Activated CD4-positive, alpha-beta T cell treated with anti-CD3 and anti-CD28 coated beads for 36 hours (primary cell): ENCODE measurements around the gene OR10A7. TPM values are rescaled to one million over a fixed set of nuclear protein-coding genes. Genes with fewer than 3 reads are reported as not detected.
"Not testable (repeated sequence)": the region's sequence is repeated elsewhere in the genome, so short reads cannot be mapped to it uniquely, and the experiment has no call there.

Experiments
- ATAC-seq: fragments of 200-7000 bp; cut with Tn5 transposase; one replicate; pipeline ENCODE4 v1.10.0; 2021; ENCODE audit warnings: mild to moderate bottlenecking, moderate library complexity
- CTCF ChIA-PET: fragments of 350-600 bp; sonication (Branson Sonifier 250); formaldehyde crosslinking; loops from one replicate; lab custom pipeline; 2021; ENCODE audit warnings: antibody characterized with exemption; lab: Charles Lee
- POLR2A ChIA-PET: fragments of 350-600 bp; sonication (Branson Sonifier 250); formaldehyde crosslinking; loops from one replicate; lab custom pipeline; 2021; ENCODE audit warnings: antibody characterized with exemption, inconsistent platforms; lab: Charles Lee
- DNase-seq: peaks from one replicate; pipeline ENCODE4 v3.0.0-alpha.2; 2020
- H3K27ac Mint-ChIP-seq: one replicate; pipeline ENCODE4 v1.8.0; 2021; ENCODE audit warnings: mixed read lengths
- H3K27me3 Mint-ChIP-seq: one replicate; pipeline ENCODE4 v1.8.0; 2021; ENCODE audit warnings: mixed read lengths
- H3K36me3 Mint-ChIP-seq: one replicate; pipeline ENCODE4 v1.8.0; 2021; ENCODE audit warnings: low read depth, mixed read lengths
- H3K4me1 Mint-ChIP-seq: one replicate; pipeline ENCODE4 v1.8.0; 2021; ENCODE audit warnings: mixed read lengths
- H3K4me3 Mint-ChIP-seq: one replicate; pipeline ENCODE4 v1.8.0; 2021; ENCODE audit warnings: mild to moderate bottlenecking, moderate library complexity, mixed read lengths
- H3K9me3 Mint-ChIP-seq: one replicate; pipeline ENCODE4 v1.8.0; 2021; ENCODE audit warnings: low read depth, mixed read lengths
- intact Hi-C, 2 experiments: fragments of 100-400 bp; cut with DNase I in 1 of 2; cut with micrococcal nuclease in 1 of 2; formaldehyde crosslinking; loops; one replicate each; pipeline versions ENCODE4 v1.14.2 to v1.15.1; 2022 to 2024; cut with DNase I, micrococcal nuclease
- total RNA-seq, 2 experiments: library from RNA; stranded (reverse); gene quantifications; one replicate each; pipeline ENCODE4 v1.2.3, GENCODE V29; 2021

The OR10A7 gene, protein sequence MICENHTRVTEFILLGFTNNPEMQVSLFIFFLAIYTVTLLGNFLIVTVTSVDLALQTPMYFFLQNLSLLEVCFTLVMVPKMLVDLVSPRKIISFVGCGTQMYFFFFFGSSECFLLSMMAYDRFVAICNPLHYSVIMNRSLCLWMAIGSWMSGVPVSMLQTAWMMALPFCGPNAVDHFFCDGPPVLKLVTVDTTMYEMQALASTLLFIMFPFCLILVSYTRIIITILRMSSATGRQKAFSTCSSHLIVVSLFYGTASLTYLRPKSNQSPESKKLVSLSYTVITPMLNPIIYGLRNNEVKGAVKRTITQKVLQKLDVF
- total RNA-seq, result not detected

DNA sequence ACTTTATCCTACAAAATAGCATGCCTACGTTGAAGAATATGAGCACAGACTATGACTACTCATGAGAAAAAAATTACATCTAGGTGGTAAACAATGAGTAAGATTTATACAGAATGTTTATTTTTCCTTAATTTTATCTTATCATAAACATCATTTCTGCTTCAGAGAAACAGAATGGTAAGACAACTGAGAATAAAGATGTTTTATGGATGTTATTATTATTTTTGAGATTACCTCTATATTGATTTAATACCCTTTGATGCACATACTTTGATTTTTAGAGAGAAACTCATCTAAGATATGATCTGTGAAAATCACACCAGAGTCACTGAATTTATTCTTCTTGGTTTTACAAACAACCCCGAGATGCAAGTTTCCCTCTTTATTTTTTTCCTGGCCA is at the start of gene OR10A7:
TSS of gene OR10A7 (plus strand) at position 301 of the 400 bp plus-strand sequence. CDS start at position 301, 0 bp downstream.
- intact Hi-C loops, result no loop called here
- Mint-ChIP-seq H3K27ac (no peak within 1 kb of the TSS), H3K4me3 (no peak within 1 kb of the TSS), H3K27me3 (peaks cover 12% of the 10 kb centered on the region), H3K9me3 (no peaks in the 10 kb centered on the region), H3K4me1 (no peaks in the 10 kb centered on the region), H3K36me3 (no peaks in the 10 kb centered on the region)
- DNase-seq (no peak), ATAC-seq (no peak)
- POLR2A ChIA-PET, result no interaction called here
- CTCF ChIA-PET, result no interaction called here

DNA sequence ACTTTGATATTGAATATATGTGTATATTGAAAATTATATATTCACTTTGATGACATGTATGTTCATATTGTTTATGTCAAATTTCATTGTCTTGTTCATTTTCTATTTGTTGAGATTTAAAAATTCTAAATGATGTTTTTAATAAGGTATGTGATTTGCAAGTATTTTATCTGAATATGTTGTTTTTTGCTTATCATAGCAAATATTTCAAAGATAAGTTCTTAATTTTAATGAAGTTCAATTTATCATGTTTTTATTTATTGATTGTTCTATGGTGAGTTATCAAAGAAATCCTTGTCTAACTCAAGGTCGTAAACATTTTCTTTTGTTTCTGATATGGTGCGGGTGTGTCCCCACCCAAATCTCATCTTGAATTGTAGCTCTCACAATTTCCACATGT is 49.4 kb upstream of the OR10A7 start:
- intact Hi-C loops, result no loop called here

DNA sequence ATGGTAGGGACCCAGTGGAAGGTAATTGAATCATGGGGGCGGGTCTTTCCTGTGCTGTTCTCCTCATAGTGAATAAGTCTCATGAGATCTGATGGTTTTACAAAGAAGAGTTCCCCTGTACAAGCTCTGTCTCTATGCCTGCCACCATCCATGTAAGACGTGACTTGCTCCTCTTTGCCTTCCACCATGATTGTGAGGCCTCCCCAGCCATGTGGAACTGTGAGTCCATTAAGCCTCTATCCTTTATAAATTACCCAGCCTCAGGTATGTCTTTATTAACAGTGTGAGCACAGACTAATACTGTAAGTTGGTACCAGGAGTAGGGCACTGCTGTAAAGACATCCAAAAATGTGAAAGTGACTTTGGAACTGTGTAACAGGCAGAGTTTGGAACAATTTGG is 49.0 kb upstream of the OR10A7 start:
- ATAC-seq, intact Hi-C loops, H3K4me1 Mint-ChIP-seq, H3K27ac Mint-ChIP-seq, DNase-seq, POLR2A ChIA-PET, CTCF ChIA-PET, H3K4me3 Mint-ChIP-seq, H3K9me3 Mint-ChIP-seq, H3K36me3 Mint-ChIP-seq: not testable (repeated sequence)
- H3K27me3 Mint-ChIP-seq, result peaks cover 14% of the 10 kb centered on the region

More for the DNA sequence above, 49.4 kb upstream of the OR10A7 start:
- H3K27ac Mint-ChIP-seq, result no peak overlapping the region
- CTCF ChIA-PET, result no interaction called here
- POLR2A ChIA-PET, result no interaction called here
- no peaks in the 10 kb centered on the region for H3K4me1 Mint-ChIP-seq
- no peak overlapping the region for H3K4me3 Mint-ChIP-seq
- peaks cover 14% of the 10 kb centered on the region for H3K27me3 Mint-ChIP-seq
- ATAC-seq (no peak), DNase-seq (no peak)
- H3K9me3 Mint-ChIP-seq, result no peaks in the 10 kb centered on the region
- no peaks in the 10 kb centered on the region for H3K36me3 Mint-ChIP-seq

DNA sequence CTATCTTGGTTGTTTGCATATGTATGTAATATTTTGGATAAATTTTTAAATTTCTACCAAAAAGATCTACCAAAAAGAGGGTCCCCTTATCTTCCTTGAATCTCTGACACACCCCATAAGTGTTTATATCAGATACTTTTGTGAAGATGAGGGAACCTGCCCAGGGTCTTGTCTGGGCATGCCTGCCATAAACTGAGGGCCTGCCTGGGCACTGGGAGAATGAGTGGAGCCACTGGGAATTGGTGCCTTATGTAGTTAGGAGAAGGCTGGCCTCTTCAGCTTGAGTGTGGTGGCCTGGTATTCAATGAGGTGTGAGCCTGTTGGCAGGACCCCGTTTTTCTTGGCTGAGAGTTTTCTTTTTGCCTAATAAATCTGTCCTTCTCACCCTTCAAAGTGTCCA is 48.1 kb upstream of the OR10A7 start:
- Mint-ChIP-seq H3K9me3 (no peaks in the 10 kb centered on the region), H3K27ac (no peak overlapping the region), H3K4me1 (no peaks in the 10 kb centered on the region), H3K36me3 (no peaks in the 10 kb centered on the region), H3K4me3 (no peak overlapping the region), H3K27me3 (peaks cover 16% of the 10 kb centered on the region)
- POLR2A ChIA-PET, result no interaction called here
- no peak for DNase-seq
- CTCF ChIA-PET, result no interaction called here
- intact Hi-C loops, result no loop called here
- ATAC-seq, result no peak

DNA sequence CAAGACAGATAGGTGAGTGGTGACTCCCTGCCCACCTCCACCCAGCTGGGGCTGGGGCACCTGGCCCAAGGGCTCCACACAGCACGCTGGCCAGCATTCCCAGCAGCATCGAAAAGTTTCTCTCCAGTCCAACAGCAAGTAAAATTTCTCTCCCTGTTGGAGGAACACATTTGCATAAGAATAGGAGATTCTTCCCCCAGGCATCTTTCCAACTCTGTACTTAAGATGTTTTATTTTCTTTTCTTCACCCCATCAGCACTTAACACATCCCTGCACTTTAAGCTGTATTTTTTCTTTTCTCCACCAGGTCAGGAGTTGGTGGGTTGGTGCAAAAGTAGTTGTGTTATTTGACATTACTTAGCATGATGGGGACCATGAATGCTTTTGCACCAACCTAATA is 47.4 kb upstream of the OR10A7 start:
- POLR2A ChIA-PET, result no interaction called here
- no peaks in the 10 kb centered on the region for H3K9me3 Mint-ChIP-seq
- H3K36me3 Mint-ChIP-seq, result no peaks in the 10 kb centered on the region
- peaks cover 23% of the 10 kb centered on the region for H3K27me3 Mint-ChIP-seq
- H3K4me3 Mint-ChIP-seq, result no peak overlapping the region
- H3K4me1 Mint-ChIP-seq, result no peaks in the 10 kb centered on the region
- DNase-seq, result no peak
- CTCF ChIA-PET, result interaction anchor here (0.5 to 1.0 kb wide), 2 partner anchors 190 to 440 kb away, joined by 3 read pairs; no protein-coding TSS in a partner anchor
- no peak for ATAC-seq
- H3K27ac Mint-ChIP-seq, result peak overlapping the region; percentile 7
- intact Hi-C loops, result no loop called here

DNA sequence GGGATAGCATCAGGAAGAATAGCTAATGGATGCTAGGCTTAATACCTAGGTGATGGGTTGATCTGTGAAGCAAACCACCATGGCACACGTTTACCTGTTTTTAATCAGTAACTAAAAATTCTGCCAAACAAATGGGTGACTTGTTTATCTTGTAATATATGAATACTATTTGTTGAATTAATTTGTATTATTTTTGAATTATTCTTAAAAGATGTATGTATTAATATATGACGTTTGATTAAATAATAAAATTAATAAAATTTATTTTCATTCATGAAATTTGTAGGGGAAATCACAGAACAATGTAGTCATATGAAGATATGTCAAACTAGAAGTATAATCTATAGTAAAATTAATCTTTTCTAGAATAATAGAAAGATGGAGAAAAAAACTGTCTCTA is 32.3 kb upstream of the OR10A7 start:
- intact Hi-C loops, result no loop called here
- Mint-ChIP-seq H3K27me3 (peaks cover 29% of the 10 kb centered on the region), H3K4me3 (no peak overlapping the region), H3K27ac (no peak overlapping the region), H3K36me3 (no peaks in the 10 kb centered on the region), H3K4me1 (no peaks in the 10 kb centered on the region), H3K9me3 (no peaks in the 10 kb centered on the region)
- CTCF ChIA-PET, result interaction anchor here (0.6 to 4.5 kb wide), 11 partner anchors 9 to 550 kb away, joined by 3 to 30 read pairs (median 3); no protein-coding TSS in a partner anchor
- no peak for DNase-seq
- POLR2A ChIA-PET, result no interaction called here
- no peak for ATAC-seq

DNA sequence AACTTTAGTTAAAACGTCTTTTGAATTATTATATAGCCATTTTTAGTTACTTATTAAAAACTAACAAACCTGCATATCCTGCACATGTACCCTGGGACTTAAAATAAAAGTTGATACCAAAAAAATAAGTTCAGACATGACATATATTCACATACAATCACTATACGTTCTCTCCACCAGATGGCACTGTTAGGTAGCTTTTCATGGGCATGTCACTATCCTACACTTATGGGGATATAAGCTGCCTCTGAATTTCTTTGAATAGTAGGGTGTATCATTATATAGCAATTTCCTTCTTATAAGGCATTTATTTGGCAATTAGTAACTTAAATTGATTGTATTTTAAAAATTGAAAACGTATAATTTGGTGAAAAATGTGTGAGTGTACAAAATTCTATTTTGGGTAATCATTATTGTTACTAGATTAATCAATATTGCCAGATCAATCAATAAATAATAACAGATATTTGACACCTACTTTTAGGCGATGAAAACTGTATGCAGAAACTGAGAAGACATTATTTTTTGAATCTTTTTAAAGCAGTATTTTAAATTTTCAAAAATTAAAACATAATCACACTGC is 31.8 kb upstream of the OR10A7 start:
- Mint-ChIP-seq H3K4me3 (no peak overlapping the region), H3K27ac (no peak overlapping the region), H3K36me3 (no peaks in the 10 kb centered on the region), H3K27me3 (peaks cover 32% of the 10 kb centered on the region), H3K9me3 (no peaks in the 10 kb centered on the region), H3K4me1 (no peaks in the 10 kb centered on the region)
- peak; percentile 81 for ATAC-seq
- DNase-seq, result peak; percentile 59
- POLR2A ChIA-PET, result no interaction called here
- intact Hi-C loops, result loop anchor here (1.0 kb wide), 3 partner anchors 430 to 548 kb away; no protein-coding TSS in a partner anchor
- CTCF ChIA-PET, result interaction anchor here (0.5 to 4.5 kb wide), 13 partner anchors 8 to 550 kb away, joined by 3 to 30 read pairs (median 3); no protein-coding TSS in a partner anchor

DNA sequence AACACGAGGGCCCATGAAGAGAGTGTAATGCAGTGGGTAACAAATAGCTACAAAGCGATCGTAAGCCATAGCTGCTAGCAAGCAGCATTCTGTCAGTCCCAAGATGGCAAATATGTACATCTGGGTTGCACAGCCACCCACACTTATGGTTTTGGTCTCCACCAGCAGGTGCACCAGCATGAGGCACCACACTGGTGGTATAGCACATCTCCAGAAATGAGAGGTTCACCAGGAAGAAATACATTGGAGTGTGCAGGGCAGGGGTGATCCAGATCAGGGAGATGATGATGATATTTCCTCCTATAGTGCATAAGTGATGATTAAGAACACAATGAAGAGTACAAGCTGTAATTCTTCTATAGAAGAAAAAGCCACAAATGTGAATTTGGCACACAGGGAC is 26.4 kb upstream of the OR10A7 start:
- Mint-ChIP-seq H3K4me1 (no peaks in the 10 kb centered on the region), H3K27me3 (peaks cover 35% of the 10 kb centered on the region), H3K36me3 (no peaks in the 10 kb centered on the region), H3K27ac (no peak overlapping the region), H3K9me3 (no peaks in the 10 kb centered on the region), H3K4me3 (no peak overlapping the region)
- intact Hi-C loops, result no loop called here
- ATAC-seq, result no peak
- POLR2A ChIA-PET, result no interaction called here
- CTCF ChIA-PET, result interaction anchor here (0.5 to 0.6 kb wide), 2 partner anchors 427 to 462 kb away, joined by 3 read pairs; no protein-coding TSS in a partner anchor
- DNase-seq, result no peak

DNA sequence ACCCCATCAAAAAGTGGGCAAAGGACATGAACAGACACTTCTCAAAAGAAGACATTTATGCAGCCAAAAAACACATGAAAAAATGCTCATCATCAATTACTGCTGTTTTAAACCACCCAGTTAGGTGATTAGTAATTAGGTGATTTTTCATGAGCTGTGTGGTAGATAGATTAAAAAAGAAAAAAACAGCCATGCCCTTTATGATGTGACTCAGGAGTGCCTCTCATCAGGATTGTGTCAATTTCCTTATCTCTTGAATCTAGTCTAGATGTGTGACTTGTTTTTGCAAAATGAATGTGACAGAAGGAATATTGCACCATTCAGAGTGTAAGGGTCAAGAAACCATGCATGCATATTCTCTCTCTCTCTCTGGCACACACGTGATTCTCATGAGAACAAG is 5.7 kb downstream of the OR10A7 start:
- intact Hi-C loops, result no loop called here
- Mint-ChIP-seq H3K4me3 (no peak overlapping the region), H3K9me3 (no peaks in the 10 kb centered on the region), H3K4me1 (no peaks in the 10 kb centered on the region), H3K36me3 (no peaks in the 10 kb centered on the region), H3K27me3 (peaks cover 24% of the 10 kb centered on the region), H3K27ac (no peak overlapping the region)
- CTCF ChIA-PET, result no interaction called here
- DNase-seq (no peak), ATAC-seq (peak; percentile 55)
- POLR2A ChIA-PET, result no interaction called here

DNA sequence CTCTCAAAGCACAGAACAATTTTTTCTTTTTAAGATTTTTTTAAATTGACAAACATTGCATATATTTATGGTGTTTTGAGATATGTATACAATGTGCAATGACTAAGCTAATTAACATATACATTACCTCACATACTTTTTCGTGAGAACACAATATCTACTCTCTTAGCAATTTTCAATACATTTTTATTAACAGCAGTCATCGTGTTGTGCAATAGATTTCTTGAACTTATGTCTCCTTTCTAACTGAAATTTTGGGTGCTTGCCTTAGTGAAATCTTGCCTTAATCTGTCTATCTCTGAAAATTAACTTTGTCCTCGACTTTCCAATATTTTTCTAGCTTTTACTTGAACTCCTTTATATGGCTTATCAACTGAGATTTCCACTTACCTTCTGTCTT is 6.8 kb downstream of the OR10A7 start:
- peaks cover 24% of the 10 kb centered on the region for H3K27me3 Mint-ChIP-seq
- H3K9me3 Mint-ChIP-seq, result no peaks in the 10 kb centered on the region
- H3K36me3 Mint-ChIP-seq, result no peaks in the 10 kb centered on the region
- ATAC-seq, result no peak
- no peak overlapping the region for H3K4me3 Mint-ChIP-seq
- H3K4me1 Mint-ChIP-seq, result no peaks in the 10 kb centered on the region
- H3K27ac Mint-ChIP-seq, result no peak overlapping the region
- ChIA-PET CTCF (interaction anchor here (0.7 kb wide), 2 partner anchors 9 to 40 kb away, joined by 3 to 5 read pairs; no protein-coding TSS in a partner anchor), POLR2A (no interaction called here)
- DNase-seq, result no peak
- intact Hi-C loops, result no loop called here

DNA sequence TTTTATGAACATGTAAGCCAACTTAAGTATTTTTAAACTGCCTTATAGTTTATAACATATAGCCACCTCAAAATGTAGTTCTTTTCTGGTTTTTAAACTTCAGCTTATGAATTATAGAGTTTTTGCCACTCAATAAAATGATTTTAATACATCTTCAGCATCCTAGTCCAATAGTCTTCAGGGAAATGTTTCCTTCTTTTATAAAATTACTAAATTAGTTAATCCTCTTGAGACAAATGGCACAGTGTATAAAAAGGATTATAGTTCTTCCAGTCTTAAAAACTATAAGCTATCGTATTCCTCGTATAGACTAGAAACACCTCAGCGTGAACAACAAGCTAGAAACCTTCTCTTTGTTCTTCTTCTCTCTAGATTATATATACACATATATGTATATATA is 23.5 kb downstream of the OR10A7 start, which contains the start of gene OR6C74:
TSS of gene OR6C74 (plus strand) at position 301 of the 400 bp plus-strand sequence. CDS start 2,679 bp downstream, outside the sequence.
- no peaks in the 10 kb centered on the region for H3K4me1 Mint-ChIP-seq
- intact Hi-C loops, result no loop called here
- POLR2A ChIA-PET, result no interaction called here
- peaks cover 17% of the 10 kb centered on the region for H3K27me3 Mint-ChIP-seq
- H3K4me3 Mint-ChIP-seq, result no peak within 1 kb of the TSS
- DNase-seq (no peak), ATAC-seq (no peak)
- no peaks in the 10 kb centered on the region for H3K36me3 Mint-ChIP-seq
- H3K9me3 Mint-ChIP-seq, result no peaks in the 10 kb centered on the region
- H3K27ac Mint-ChIP-seq, result no peak within 1 kb of the TSS
- CTCF ChIA-PET, result interaction anchor here (1.0 to 1.1 kb wide), 2 partner anchors 10 to 375 kb away, joined by 3 to 4 read pairs; no protein-coding TSS in a partner anchor
